ENCODE data around the gene DCAF6.

DNA sequence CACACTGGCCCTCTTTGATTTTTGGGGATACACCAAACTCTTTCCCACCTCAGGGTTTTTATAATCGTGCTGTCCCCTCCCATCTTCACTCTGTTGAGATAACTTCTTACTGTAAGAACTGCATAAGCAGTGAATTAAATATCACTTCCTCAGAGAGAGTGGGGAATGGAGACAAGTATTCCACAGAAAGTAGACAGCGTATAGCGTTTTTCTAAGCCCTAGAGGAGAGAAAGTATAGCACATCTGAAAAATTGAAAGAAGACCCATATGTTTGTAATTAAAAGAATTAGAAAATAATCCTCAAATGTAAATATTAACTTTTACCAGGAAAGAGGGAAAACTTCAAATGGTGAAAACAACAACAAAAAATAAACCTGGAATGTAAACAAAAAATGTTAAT, 132.9 kb downstream of the DCAF6 start:
- TF ChIP-seq, protein P1, sequence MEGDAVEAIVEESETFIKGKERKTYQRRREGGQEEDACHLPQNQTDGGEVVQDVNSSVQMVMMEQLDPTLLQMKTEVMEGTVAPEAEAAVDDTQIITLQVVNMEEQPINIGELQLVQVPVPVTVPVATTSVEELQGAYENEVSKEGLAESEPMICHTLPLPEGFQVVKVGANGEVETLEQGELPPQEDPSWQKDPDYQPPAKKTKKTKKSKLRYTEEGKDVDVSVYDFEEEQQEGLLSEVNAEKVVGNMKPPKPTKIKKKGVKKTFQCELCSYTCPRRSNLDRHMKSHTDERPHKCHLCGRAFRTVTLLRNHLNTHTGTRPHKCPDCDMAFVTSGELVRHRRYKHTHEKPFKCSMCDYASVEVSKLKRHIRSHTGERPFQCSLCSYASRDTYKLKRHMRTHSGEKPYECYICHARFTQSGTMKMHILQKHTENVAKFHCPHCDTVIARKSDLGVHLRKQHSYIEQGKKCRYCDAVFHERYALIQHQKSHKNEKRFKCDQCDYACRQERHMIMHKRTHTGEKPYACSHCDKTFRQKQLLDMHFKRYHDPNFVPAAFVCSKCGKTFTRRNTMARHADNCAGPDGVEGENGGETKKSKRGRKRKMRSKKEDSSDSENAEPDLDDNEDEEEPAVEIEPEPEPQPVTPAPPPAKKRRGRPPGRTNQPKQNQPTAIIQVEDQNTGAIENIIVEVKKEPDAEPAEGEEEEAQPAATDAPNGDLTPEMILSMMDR (IDR thresholded peaks at IDR 0.05; ENCODE audit: insufficient read depth, low read length), result no peak
- TF ChIP-seq GABPA (IDR thresholded peaks at IDR 0.05; ENCODE audit: low read depth), result no peak
